Measurements from ENCODE around the gene RIPPLY2. TPM values are rescaled to one million over a fixed set of nuclear protein-coding genes. Genes with fewer than 3 reads are reported as not detected.
"Not testable (repeated sequence)": the region's sequence is repeated elsewhere in the genome, so short reads cannot be mapped to it uniquely, and the experiment has no call there.

RIPPLY2 gene
- not detected in 2 replicates for total RNA-seq (2014; rRNA removed; shearing (Covaris generic))

DNA sequence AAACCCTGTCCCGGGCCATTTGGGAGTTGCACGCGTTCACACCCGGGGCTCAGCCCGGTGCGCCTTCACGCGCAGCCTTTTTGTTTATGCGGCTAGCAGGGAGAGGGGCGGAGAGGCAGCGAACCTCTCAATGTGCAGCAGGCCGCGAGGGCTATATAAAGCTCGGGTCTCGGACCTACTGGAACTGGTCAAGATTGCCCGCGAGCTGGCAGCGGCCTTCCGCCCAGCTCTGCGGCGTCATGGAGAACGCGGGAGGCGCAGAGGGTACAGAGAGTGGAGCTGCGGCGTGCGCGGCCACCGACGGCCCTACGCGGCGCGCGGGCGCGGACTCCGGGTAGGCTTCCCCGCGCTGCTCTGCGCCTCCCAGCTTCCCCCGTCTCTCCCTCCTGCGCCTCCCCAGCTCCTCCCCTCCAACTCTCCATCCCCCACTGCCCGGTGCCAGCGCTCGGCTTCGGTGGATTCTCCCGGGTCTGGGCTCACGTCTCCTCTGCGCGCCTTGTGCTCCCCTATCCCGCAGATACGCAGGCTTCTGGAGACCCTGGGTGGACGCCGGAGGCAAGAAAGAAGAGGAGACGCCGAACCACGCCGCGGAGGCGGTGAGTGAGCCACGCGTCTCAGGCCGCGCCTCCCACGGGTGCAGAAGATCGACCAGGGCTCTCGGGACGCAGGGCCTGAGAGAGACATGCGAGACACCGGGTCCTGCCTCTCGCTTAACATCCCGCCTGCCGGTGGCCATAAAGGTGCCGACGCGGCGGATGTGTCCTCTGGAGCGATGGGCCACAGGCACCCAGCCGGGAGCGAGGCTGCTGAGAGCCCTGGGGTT, at the start of gene RIPPLY2:
TSS of gene RIPPLY2 (plus strand) at position 183 of the 823 bp plus-strand sequence. CDS start at position 240, 57 bp downstream.
- DNase-seq (ENCODE audit: low spot score): no peak

DNA sequence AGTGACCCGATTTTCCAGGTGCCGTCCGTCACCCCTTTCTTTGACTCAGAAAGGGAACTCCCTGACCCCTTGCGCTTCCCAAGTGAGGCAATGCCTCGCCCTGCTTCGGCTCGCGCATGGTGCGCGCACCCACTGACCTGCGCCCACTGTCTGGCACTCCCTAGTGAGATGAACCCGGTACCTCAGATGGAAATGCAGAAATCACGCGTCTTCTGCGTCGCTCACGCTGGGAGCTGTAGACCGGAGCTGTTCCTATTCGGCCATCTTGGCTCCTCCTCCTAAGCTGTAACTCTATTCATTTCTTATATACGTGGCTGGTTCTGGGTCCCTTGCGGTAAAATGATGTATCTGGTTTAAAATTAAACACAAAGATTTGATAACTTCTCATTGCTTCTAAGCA, 49.7 kb upstream of the RIPPLY2 start:
- DNase-seq (ENCODE audit: low spot score): not testable (repeated sequence)

DNA sequence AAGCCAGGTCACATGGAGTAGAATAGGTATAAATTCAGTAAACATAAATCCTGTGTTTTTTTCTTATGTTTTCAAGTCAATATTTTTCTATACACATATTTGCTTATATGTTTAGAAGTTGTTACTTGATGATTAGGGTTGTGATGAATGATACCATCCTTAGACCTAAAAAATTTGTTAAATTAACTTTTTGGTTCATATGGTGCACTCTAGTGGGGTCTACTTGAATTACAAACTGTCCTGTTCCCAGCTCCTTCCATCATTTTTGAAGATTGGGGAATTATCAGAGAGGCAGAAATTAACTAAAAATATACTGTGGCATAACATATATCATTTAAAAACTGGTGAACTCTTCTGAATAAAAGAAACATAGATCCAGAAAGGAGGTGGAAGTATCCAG, 48.3 kb upstream of the RIPPLY2 start:
- DNase-seq (ENCODE audit: low spot score): peak; percentile 5

- DNase-seq (ENCODE audit: low spot score): no peak
These were observed 45.2 kb upstream of the RIPPLY2 start for GRCh38 chr6:83808005-83808404.

GRCh38 chr6:83808926-83809325, 44.2 kb upstream of the RIPPLY2 start:
- no peak for DNase-seq (ENCODE audit: low spot score)

GRCh38 chr6:83812595-83812994, 40.6 kb upstream of the RIPPLY2 start:
- DNase-seq (ENCODE audit: low spot score): no peak

DNA sequence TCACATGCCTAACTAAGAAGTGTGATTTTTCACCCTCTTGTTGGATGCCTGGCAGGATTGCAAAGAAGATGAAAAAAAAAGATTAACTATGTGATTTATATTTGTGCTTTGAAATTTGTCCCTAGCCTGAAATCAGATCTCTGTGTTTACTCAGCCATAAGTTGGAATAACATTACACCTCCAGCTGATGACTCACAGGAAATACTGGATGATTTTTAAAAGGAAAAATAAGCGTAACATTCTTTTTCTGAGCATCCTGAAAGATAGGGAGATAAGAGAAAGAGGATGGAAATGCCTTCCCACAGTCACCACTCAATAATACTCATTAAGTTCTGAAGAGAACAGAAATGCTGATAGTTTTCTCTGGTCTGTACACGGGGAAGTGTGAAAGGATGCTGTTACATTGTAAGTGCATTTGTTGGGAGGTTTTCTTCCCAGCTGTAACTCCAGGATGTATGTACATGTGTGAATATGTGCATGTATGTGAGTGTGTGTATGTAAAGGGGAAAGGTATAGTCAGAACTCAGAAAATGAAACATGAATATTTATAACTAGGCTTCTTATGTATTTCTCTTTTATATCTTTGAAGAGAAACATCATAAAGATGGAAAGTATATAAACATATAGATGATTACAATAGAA, 37.4 kb upstream of the RIPPLY2 start:
- DNase-seq (ENCODE audit: low spot score): peak; percentile 10

GRCh38 chr6:83822629-83823169, 30.5 kb upstream of the RIPPLY2 start:
- no peak for DNase-seq (ENCODE audit: low spot score)

- no peak for DNase-seq (ENCODE audit: low spot score)
These were observed 28.8 kb upstream of the RIPPLY2 start for GRCh38 chr6:83824388-83824801.

DNA sequence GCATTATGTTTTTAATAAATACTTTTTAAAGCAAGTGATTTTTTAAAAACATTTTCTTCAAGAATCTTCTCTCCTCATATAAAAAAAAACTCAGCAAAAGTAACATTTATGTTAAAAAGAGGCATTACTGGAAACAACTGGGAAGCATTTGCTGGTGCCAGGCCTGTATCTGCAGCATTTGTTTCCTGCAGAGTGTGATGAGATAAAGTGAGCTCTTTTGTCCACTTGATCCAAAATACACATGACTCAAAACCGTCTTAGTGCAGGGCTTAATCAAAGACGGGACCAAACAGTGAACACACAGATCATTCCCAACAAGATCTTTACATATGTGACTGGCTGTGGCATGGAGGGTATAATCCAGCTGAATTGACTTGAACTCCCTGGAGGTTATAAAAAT, 28.3 kb upstream of the RIPPLY2 start:
- DNase-seq (ENCODE audit: low spot score): no peak

DNA sequence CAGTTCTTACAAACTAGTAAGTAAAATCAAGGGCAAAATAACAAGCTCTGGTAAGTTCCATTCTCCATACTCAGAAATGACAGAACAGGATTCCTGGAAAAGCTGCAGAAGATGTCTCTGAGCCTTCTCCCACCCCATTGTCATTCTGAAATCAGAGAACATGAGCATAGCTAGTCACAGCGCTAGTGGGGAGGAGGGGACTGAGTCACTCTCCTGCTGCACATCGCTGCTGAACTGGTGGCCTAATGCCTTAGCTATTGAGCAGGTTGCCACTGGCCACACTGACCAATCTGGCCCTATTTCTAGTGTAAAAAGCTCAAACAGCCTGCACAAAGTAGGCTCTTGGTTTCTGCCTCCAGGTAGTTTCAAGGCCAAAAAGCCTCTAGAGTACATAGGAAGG, 26.1 kb upstream of the RIPPLY2 start:
- DNase-seq (ENCODE audit: low spot score): no peak

GRCh38 chr6:83838727-83839126, 14.4 kb upstream of the RIPPLY2 start:
- DNase-seq (ENCODE audit: low spot score): no peak

- DNase-seq (ENCODE audit: low spot score): no peak
These were observed 9.0 kb upstream of the RIPPLY2 start for GRCh38 chr6:83844170-83844569.

DNA sequence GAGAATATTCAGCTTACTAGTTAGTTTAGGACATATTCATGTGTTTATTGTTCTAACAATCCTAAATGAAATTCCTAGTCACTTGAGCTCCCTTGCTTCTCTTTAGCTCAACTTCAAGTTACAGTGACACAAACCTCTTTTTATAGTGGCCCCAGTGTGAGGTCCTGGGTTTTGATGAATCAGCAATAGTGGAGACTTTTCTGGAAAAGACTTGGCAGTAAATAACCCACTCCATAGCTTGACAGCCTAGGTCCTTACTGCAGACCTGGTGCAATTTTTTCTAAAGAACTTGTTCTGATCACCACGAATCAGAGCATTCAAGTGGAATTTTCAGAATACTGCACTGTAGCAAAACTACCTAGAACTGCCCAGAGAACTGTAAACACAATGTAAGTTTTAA, 6.9 kb upstream of the RIPPLY2 start:
- no peak for DNase-seq (ENCODE audit: low spot score)

- no peak for DNase-seq (ENCODE audit: low spot score)
These were observed 6.0 kb upstream of the RIPPLY2 start for GRCh38 chr6:83847179-83847578.

GRCh38 chr6:83849127-83849526, 4.0 kb upstream of the RIPPLY2 start:
- DNase-seq (ENCODE audit: low spot score): no peak

GRCh38 chr6:83849610-83850009, 3.5 kb upstream of the RIPPLY2 start:
- no peak for DNase-seq (ENCODE audit: low spot score)

DNA sequence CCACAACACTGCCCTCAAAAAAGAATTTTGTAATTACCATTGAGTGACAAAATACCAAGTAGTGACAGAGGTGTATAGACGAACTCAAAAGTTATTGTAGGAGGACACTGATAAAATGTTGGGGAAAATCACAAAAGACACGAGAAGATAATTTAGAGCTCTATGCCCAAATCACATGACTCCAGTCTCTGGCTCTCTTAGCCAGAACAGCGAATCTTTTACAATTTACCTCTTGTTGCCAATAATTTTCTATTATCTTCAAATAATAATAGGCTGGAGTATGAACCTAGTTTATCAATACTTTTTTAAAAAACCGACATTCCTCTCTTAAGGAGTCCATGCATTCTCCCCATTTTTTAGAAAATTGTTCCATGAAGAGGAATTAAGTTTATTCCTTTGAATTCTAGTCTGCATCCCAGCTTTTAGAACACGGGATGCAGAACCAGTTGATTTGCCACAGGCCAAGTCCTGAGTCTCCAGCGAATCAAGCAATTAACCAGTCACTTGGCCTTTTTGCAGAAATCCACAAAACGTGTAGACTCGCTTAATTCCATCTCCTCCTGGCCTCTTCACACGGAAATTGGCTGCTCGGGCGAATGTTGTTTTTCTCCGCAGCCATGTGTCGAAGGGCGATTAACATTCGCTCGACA, 507 bp upstream of the RIPPLY2 start:
- no peak for DNase-seq (ENCODE audit: low spot score)

GRCh38 chr6:83854001-83854501, 891 bp downstream of the RIPPLY2 start:
- no peak for DNase-seq (ENCODE audit: low spot score)

- peak; percentile 7 for DNase-seq (ENCODE audit: low spot score)
These were observed 1.6 kb downstream of the RIPPLY2 start for GRCh38 chr6:83854766-83855165.

GRCh38 chr6:83859410-83860358, 6.5 kb downstream of the RIPPLY2 start, which contains the start of gene CYB5R4:
CYB5R4 (plus strand) TSS chr6:83859689; CDS start chr6:83859783, 94 bp downstream.
- DNase-seq (ENCODE audit: low spot score): peak; percentile 96

Data from HT-29 (cell line).